Thymus (tissue), 11 donors: ENCODE results near the gene CLIC6. TPM values are rescaled to one million over a fixed set of nuclear protein-coding genes. Genes with fewer than 3 reads are reported as not detected.

Source experiments
- DNase-seq, 9 donors: peaks; one replicate each; pipeline ENCODE4 v3.0.0-alpha.2; 2013; ENCODE audit warnings: low spot score in 9 of 9, low read depth in 6 of 9, missing footprints in 1 of 9
- H3K27ac ChIP-seq, 2 donors: one replicate each; pipeline ENCODE4 v1.5.1; 2013; ENCODE audit warnings: control low read depth in 1 of 2, low read depth in 1 of 2, low read length in 1 of 2, mild to moderate bottlenecking in 1 of 2, moderate library complexity in 1 of 2
- H3K27me3 ChIP-seq, 2 donors: one replicate each; pipeline ENCODE4 v1.5.1; 2013; ENCODE audit warnings: low read length in 1 of 2; ENCODE audit not compliant: control insufficient read depth in 2 of 2, insufficient read depth in 1 of 2
- H3K36me3 ChIP-seq, 2 donors: one replicate each; pipeline ENCODE4 v1.5.1; 2013; ENCODE audit warnings: low read length in 1 of 2, mild to moderate bottlenecking in 1 of 2, moderate library complexity in 1 of 2; ENCODE audit not compliant: control insufficient read depth in 2 of 2, insufficient read depth in 2 of 2
- H3K4me1 ChIP-seq, 2 donors: one replicate each; pipeline ENCODE4 v1.5.1; 2013; ENCODE audit warnings: low read length in 2 of 2; ENCODE audit not compliant: control insufficient read depth in 2 of 2, insufficient read depth in 2 of 2
- H3K4me3 ChIP-seq, 2 donors: one replicate each; pipeline ENCODE4 v1.5.1; 2013; ENCODE audit warnings: low read length in 2 of 2, control low read depth in 1 of 2, mild to moderate bottlenecking in 1 of 2
- H3K9me3 ChIP-seq, 2 donors: one replicate each; pipeline ENCODE4 v1.5.1; 2013; ENCODE audit warnings: low read length in 1 of 2, mild to moderate bottlenecking in 1 of 2; ENCODE audit not compliant: control insufficient read depth in 2 of 2, insufficient read depth in 1 of 2
- WGBS: extraction: QIAGEN DNeasy Blood & Tissue Kit; methylation state at CpG from one replicate; pipeline ENCODE4 v1.1.7; 2013; 5-methylcytosine and 5-hydroxymethylcytosine counted together
- polyA plus RNA-seq: library from polyadenylated mRNA; stranded (reverse); fragments of 200-250 nt; gene quantifications from one replicate; pipeline ENCODE4 v1.2.3, GENCODE V29; 2013
- total RNA-seq: library from RNA; stranded (reverse); fragments of 120-200 nt; gene quantifications from one replicate; pipeline ENCODE4 v1.2.4, GENCODE V29; 2013
- donor health status: healthy.

Gene CLIC6
- total and polyA plus RNA-seq, 2 donors = 3.3 to 22.6 TPM

DNA sequence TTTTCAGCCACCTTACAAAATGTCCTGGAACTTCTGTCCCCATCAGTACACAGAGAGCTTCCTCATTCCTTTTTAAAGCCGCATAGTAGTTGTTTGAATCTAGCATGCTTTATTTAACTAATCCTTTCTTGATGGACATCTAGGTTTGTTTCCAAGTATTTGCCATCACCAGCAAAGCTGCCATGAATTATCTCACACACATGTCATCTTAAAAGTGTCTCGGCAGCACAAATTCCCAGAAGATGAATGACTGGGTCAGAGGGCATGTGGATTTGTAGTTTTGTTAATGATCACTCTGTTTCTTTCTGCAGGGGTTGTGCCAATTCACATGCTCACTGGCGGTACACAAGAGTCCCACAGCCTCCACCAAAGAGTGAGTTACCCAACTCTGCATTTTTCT is 68.3 kb downstream of the CLIC6 start:
- Histone ChIP-seq H3K4me3 (no peak overlapping the region), H3K4me1 (no peaks in the 10 kb centered on the region), H3K27ac (no peak overlapping the region), H3K27me3 (peaks cover 0 to 4% of the 10 kb centered on the region in 2 donors), H3K36me3 (no peaks in the 10 kb centered on the region), H3K9me3 (no peaks in the 10 kb centered on the region)
- DNase-seq = no peak
- 96% methylated on average over 3 of the region's 3 CpGs for WGBS

DNA sequence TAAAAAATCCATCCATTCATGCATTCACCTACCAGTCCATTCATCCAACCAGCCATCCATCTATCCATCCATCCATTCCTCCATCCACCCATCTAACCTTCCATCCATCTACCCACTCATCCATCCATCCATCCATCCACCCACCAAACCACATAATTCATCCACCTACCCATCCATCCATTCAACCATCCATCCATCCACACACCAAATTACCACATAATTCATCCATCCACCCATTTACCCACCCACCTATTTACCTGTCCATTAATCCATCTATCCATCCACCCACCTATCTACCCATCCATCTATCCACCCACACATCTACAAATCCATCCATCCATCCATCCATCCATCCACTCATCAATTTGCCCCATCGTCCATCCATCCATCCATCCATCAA is 71.4 kb downstream of the CLIC6 start:
- H3K4me3 ChIP-seq = no peak overlapping the region

DNA sequence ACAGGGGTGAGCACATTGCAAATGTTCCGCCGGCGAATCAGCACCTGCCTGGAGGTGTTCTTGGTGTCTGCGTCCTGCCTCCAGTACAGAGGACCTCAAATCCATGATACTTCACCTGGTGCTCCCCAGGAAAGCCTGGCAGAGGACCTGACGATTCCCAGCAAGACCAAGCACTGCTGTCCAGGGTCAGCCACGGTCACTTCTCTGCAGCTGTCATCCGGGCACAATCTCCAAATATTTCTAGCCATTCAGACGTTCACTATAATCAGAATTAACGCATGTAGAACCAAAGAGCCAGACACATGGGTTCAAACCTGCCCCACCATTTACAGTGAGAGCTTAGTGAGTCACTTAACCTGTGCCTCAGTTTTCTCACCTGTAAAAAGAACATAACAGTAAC is 74.5 kb downstream of the CLIC6 start:
- H3K9me3 ChIP-seq = no peaks in the 10 kb centered on the region
- no peaks in the 10 kb centered on the region for H3K36me3 ChIP-seq
- DNase-seq = no peak
- peaks cover 0 to 7% of the 10 kb centered on the region in 2 donors for H3K4me1 ChIP-seq
- H3K27ac ChIP-seq = no peak overlapping the region
- WGBS = 96% methylated on average over 9 of the region's 9 CpGs
- no peak overlapping the region for H3K4me3 ChIP-seq
- H3K27me3 ChIP-seq = peaks cover 0 to 5% of the 10 kb centered on the region in 2 donors

More for the DNA sequence above, 71.4 kb downstream of the CLIC6 start:
- no peaks in the 10 kb centered on the region for H3K9me3 ChIP-seq
- peaks cover 0 to 6% of the 10 kb centered on the region in 2 donors for H3K27me3 ChIP-seq
- DNase-seq = no peak
- no peaks in the 10 kb centered on the region for H3K4me1 ChIP-seq
- H3K36me3 ChIP-seq = no peaks in the 10 kb centered on the region
- WGBS = 94% methylated on average over 1 of the region's 1 CpG
- H3K27ac ChIP-seq = no peak overlapping the region

DNA sequence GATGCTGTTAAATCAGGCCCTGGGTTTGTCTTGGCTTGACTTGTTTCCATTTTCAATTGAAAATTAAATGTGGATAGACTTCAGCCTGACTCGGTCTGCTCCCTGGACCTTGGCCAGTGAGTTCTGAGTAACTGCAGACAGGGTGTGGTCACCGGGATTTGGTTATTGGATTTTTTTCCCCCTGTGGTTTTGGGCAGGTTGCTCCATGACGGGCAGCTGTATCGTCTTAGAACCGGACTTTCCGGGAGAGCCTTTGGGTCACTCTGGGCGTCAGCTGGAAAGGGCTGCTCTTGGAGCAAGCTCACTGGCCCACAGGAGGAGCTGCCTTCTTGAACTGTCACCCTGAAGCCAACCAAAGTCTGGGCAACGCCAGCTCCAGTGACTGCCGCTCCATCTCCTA is 75.0 kb downstream of the CLIC6 start:
- Histone ChIP-seq H3K36me3 (no peaks in the 10 kb centered on the region), H3K4me1 (peaks cover 0 to 7% of the 10 kb centered on the region in 2 donors), H3K27ac (no peak overlapping the region), H3K4me3 (no peak overlapping the region), H3K27me3 (peaks cover 0 to 3% of the 10 kb centered on the region in 2 donors), H3K9me3 (no peaks in the 10 kb centered on the region)
- 90% methylated on average over 9 of the region's 9 CpGs for WGBS
- DNase-seq = no peak

DNA sequence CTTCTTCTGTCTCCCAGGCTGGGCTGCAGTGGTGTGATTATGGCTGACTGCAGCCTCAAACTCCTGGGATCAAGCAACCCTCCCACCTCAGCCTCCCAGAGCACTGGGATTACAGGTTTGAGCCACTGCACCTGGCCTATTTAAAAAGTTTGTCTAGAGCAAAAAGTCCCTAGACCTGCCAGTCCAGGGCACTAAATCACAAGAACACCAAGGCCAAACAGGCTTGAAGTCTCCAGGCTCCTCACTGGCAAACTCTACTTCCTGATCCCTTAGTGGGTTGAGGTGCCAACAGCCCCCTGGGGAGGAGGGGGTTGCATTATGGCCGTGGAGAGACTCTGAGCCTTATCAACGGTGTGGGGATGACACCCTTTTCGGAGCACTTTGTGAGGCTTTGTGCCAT is 76.0 kb downstream of the CLIC6 start:
- Histone ChIP-seq H3K4me1 (peaks cover 0 to 7% of the 10 kb centered on the region in 2 donors), H3K9me3 (no peaks in the 10 kb centered on the region), H3K36me3 (no peaks in the 10 kb centered on the region), H3K4me3 (no peak overlapping the region), H3K27me3 (peaks cover 0 to 3% of the 10 kb centered on the region in 2 donors), H3K27ac (no peak overlapping the region)
- no peak for DNase-seq
- WGBS = 82% methylated on average over 3 of the region's 3 CpGs

DNA sequence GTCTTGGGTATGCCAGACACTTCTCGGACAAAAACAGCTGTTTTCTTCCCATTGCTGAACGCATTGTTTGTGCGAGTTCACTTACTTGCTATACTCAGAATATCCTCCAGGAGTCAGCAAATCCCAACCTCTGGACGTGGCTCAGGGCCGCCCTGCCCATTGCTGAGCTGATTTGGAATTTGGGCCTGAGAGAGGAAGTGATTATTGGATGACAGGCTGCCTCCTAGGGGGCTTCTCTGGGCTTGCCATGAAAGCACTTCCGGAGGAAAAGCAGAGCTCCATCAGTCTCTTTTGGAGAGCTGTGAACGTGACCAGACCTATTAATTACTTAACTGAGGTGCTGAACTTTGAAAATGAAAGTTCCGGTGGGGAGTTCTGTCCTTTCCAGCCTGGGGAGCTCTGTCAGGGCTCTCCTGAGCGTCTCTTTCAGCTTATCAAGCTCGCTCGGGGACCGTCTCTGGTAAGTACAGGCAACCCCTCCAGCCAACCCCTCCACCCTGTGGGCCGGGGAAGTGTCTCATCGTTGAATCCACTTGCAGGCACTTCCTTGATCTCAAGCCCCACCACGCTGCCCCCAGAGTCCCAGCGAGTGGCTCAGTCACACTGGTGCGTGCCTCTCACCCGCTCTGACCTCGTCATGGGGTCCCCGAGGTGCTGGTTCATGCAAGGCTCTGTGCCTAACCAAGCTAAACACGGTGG is 76.9 kb downstream of the CLIC6 start:
- WGBS = 47% methylated on average over 21 of the region's 21 CpGs
- Histone ChIP-seq H3K4me3 (peak overlapping the region in 1 of 2 donors; percentile 22), H3K4me1 (peaks cover 0 to 7% of the 10 kb centered on the region in 2 donors), H3K27ac (peak overlapping the region in 1 of 2 donors; percentile 38), H3K36me3 (no peaks in the 10 kb centered on the region), H3K27me3 (peaks cover 0 to 3% of the 10 kb centered on the region in 2 donors), H3K9me3 (no peaks in the 10 kb centered on the region)
- peak in 8 of 9 donors; percentile 32 to 74 (median 46) for DNase-seq

DNA sequence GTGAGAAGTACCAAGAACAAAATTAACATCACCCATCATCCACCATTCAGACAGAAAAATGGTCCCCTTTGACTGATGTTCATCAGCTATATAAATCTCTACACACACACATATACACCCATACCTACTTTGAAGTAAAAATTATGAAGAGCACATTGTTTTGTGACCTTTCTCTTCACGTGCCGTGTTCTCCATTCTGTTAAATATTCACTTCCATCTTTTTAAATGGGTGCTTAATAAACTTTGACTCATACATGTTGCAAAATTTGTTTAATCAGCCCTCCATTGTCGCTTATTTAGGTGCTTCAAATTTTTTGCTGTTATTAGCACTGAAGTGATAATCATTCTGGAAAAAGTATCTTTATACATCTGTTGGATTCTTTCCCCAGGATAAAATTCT is 80.1 kb downstream of the CLIC6 start:
- peaks cover 0 to 7% of the 10 kb centered on the region in 2 donors for H3K4me1 ChIP-seq
- WGBS = 97% methylated on average over 3 of the region's 3 CpGs
- no peak for DNase-seq

DNA sequence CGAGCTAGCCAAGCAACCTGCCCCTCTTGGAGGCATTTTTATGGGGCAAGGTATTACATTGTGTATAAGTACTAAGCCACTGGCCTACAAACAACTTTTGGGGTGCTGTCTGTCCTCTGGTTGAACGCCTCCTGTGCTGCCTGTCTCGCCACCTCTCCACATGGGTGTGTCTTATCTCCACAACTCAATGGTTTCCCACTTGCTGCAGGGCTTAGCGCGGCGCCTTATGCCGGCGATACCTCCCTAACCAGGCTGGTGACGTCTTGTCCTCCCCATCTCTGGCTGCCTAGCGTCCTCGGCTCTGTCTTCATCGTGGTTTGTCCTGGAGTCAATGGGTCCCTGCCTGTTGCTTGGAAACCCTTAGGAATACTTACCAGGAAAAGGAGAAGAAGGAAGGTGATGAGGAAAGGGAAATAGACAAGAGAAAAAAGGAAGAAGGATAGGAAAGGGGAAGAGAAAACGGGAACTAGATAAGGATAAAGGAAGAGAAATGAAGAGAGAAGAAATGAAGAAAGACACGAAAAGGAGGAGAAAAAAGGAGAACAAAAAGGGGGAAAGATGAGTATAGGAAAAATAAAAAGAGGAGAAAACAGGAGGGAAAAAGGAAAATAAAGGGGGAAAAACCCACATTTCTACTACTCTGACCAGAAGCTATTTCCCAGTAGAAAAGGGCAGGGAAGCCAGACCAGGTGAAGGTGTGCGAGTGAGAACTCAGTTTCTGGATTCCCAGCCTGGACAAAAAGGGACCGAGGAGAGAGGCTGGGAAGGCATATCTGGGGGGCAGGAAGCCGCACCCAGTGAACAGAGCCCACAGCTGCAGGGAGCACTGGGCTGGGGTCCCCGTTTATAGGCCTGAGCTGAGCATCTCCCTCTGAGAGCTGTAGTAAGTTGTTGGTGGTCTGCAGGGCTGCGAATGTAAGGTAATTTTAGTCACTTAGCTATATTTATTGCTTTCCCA is 86.2 kb downstream of the CLIC6 start:
- Histone ChIP-seq H3K9me3 (no peaks in the 10 kb centered on the region), H3K27me3 (no peaks in the 10 kb centered on the region), H3K4me1 (no peaks in the 10 kb centered on the region), H3K36me3 (no peaks in the 10 kb centered on the region), H3K27ac (no peak overlapping the region), H3K4me3 (no peak overlapping the region)
- 91% methylated on average over 19 of the region's 19 CpGs for WGBS
- no peak for DNase-seq

More for the DNA sequence above, 80.1 kb downstream of the CLIC6 start:
- H3K4me3 ChIP-seq = no peak overlapping the region
- no peaks in the 10 kb centered on the region for H3K27me3 ChIP-seq
- H3K36me3 ChIP-seq = no peaks in the 10 kb centered on the region
- no peak overlapping the region for H3K27ac ChIP-seq
- H3K9me3 ChIP-seq = no peaks in the 10 kb centered on the region

DNA sequence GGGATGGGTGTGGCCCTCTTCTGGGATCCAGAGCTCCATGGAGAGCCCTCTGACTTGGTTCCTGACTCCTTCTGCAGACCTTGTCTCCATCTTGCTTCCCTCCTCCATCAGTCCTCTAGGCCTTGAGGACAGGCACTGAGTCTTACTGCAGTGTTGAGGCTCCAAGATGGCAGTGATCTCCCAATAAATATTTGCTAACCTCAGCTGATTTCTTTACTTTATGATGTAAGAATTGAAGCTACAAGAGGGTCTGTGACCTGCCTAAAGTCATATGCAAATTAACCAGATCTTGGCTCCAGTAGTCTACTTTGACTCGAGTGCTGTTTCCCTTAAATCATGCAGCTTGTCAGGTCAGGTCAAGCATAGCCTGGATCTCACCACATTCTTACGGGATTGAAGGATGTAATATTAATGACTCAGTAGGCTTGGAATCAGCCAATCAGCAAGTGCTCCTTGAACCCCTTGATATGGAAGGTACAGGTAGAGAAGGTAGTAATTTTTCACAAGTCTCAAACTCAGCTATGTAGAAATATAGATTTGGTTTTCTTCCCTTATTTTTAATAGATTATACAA is 93.0 kb downstream of the CLIC6 start:
- WGBS = 97% methylated on average over 2 of the region's 2 CpGs
- H3K4me1 ChIP-seq = no peaks in the 10 kb centered on the region
- no peak for DNase-seq
- no peaks in the 10 kb centered on the region for H3K9me3 ChIP-seq
- H3K4me3 ChIP-seq = no peak overlapping the region
- H3K36me3 ChIP-seq = no peaks in the 10 kb centered on the region
- H3K27me3 ChIP-seq = no peaks in the 10 kb centered on the region
- no peak overlapping the region for H3K27ac ChIP-seq
